MM.1S (cell line): ENCODE data around the gene XIST.
"Not testable (repeated sequence)": the region's sequence is repeated elsewhere in the genome, so short reads cannot be mapped to it uniquely, and the experiment has no call there.

ENCODE experiments used
- DNase-seq: peaks from one replicate; pipeline ENCODE4 v3.0.0-alpha.2; 2015
- H2AFZ ChIP-seq: fragments of 300-600 bp; sonication (generic); 2 replicates; pipeline ENCODE4 v1.6.0; 2016; ENCODE audit warnings: antibody characterized with exemption, low read length
- H3F3A ChIP-seq: fragments of 300-600 bp; sonication (generic); 2 replicates; pipeline ENCODE4 v1.6.1; 2016; ENCODE audit warnings: mild to moderate bottlenecking, antibody characterized with exemption, low read length, moderate library complexity, mixed read lengths; ENCODE audit not compliant: insufficient read depth
- H3K27ac ChIP-seq: fragments of 300-600 bp; sonication (generic); 2 replicates; pipeline ENCODE4 v1.5.1; 2016; ENCODE audit warnings: mild to moderate bottlenecking, low read length
- H3K27me3 ChIP-seq: fragments of 300-600 bp; sonication (generic); replicated peaks from 2 replicates; pipeline ENCODE4 v1.6.0; 2016; ENCODE audit warnings: low read length; ENCODE audit not compliant: insufficient read depth
- H3K36me3 ChIP-seq: fragments of 300-600 bp; sonication (generic); replicated peaks from 2 replicates; pipeline ENCODE4 v1.6.1; 2016; ENCODE audit warnings: mild to moderate bottlenecking, low read length, mixed read lengths; ENCODE audit not compliant: insufficient read depth
- H3K4me1 ChIP-seq: fragments of 300-600 bp; sonication (generic); 2 replicates; pipeline ENCODE4 v1.6.1; 2016; ENCODE audit warnings: low read length, mixed read lengths
- H3K4me2 ChIP-seq: fragments of 300-600 bp; sonication (generic); 2 replicates; pipeline ENCODE4 v1.6.0; 2016; ENCODE audit warnings: low read depth, low read length
- H3K4me3 ChIP-seq: fragments of 300-600 bp; sonication (generic); 2 replicates; pipeline ENCODE4 v1.5.1; 2016; ENCODE audit warnings: low read length, mixed read lengths
- H3K79me2 ChIP-seq: fragments of 300-600 bp; sonication (generic); 2 replicates; pipeline ENCODE4 v1.6.1; 2016; ENCODE audit warnings: mixed run types, low read length, mixed read lengths
- H3K9ac ChIP-seq: fragments of 300-600 bp; sonication (generic); 2 replicates; pipeline ENCODE4 v1.6.1; 2016; ENCODE audit warnings: low read length, mixed read lengths
- H3K9me2 ChIP-seq: fragments of 300-600 bp; sonication (generic); replicated peaks from 2 replicates; pipeline ENCODE4 v1.6.1; 2016; ENCODE audit warnings: mild to moderate bottlenecking, low read length, mixed read lengths; ENCODE audit not compliant: insufficient read depth
- H3K9me3 ChIP-seq: fragments of 300-600 bp; sonication (generic); replicated peaks from 2 replicates; pipeline ENCODE4 v1.6.1; 2016; ENCODE audit warnings: mild to moderate bottlenecking, low read length, mixed read lengths; ENCODE audit not compliant: insufficient read depth
- H4K20me1 ChIP-seq: fragments of 300-600 bp; sonication (generic); 2 replicates; pipeline ENCODE4 v1.6.1; 2016; ENCODE audit warnings: mild to moderate bottlenecking, low read length, moderate library complexity, mixed read lengths; ENCODE audit not compliant: insufficient read depth
- EZH2 ChIP-seq: fragments of 300-600 bp; sonication (generic); optimal IDR thresholded peaks from 2 replicates; pipeline ENCODE3; 2017; ENCODE audit warnings: low read depth, mild to moderate bottlenecking, antibody characterized with exemption, low read length, mixed read lengths
- EZH2phosphoT487 ChIP-seq: fragments of 300-600 bp; sonication (generic); IDR thresholded peaks from 2 replicates; pipeline ENCODE4 v1.6.1; 2018; ENCODE audit warnings: antibody characterized with exemption, low read length
- TF ChIP-seq, protein P1 (sequence below): fragments of 300-600 bp; sonication (generic); IDR thresholded peaks from 2 replicates; pipeline ENCODE4 v1.5.1; 2016; ENCODE audit warnings: antibody characterized with exemption, low read length, mixed read lengths

XIST gene

DNA sequence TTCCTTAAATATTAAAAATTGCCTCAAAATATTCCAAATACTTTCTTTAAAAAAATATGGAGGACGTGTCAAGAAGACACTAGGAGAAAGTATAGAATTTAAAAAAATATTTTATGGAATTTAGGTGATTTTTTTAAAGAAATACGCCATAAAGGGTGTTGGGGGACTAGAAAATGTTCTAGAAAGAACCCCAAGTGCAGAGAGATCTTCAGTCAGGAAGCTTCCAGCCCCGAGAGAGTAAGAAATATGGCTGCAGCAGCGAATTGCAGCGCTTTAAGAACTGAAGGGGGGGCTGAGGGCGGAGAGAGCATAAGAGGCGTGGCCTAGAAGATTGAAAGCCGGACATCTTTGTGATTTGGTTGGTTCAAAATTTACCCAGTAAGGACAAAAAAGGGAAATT, at the start of gene XIST:
Gene XIST, minus strand, starts transcription at position 248 of the 400 bp plus-strand sequence.
- H3K4me3 ChIP-seq: peak within 1 kb of the TSS; percentile 67
- TF ChIP-seq, protein P1, sequence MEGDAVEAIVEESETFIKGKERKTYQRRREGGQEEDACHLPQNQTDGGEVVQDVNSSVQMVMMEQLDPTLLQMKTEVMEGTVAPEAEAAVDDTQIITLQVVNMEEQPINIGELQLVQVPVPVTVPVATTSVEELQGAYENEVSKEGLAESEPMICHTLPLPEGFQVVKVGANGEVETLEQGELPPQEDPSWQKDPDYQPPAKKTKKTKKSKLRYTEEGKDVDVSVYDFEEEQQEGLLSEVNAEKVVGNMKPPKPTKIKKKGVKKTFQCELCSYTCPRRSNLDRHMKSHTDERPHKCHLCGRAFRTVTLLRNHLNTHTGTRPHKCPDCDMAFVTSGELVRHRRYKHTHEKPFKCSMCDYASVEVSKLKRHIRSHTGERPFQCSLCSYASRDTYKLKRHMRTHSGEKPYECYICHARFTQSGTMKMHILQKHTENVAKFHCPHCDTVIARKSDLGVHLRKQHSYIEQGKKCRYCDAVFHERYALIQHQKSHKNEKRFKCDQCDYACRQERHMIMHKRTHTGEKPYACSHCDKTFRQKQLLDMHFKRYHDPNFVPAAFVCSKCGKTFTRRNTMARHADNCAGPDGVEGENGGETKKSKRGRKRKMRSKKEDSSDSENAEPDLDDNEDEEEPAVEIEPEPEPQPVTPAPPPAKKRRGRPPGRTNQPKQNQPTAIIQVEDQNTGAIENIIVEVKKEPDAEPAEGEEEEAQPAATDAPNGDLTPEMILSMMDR: no peak
- TF ChIP-seq EZH2 (no peak), EZH2phosphoT487 (no peak)

DNA sequence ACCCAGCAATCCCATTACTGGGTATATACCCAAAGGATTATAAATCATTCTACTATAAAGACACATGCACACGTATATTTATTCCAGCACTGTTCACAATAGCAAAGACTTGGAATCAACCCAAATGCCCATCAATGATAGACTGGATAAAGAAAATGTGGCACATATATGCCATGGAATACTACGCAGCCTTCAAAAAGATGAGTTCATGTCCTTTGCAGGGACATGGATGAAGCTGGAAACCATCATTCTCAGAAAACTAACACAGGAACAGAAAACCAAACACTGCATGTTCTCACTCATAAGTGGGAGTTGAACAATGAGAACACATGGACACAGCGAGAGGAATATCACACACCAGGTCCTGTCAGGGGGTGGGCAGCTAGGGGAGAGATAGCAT, 45.8 kb upstream of the XIST start:
- H3K9ac ChIP-seq, H4K20me1 ChIP-seq, H3K36me3 ChIP-seq, H3K27ac ChIP-seq, DNase-seq, H3K4me3 ChIP-seq, H3K9me3 ChIP-seq, H3K79me2 ChIP-seq, H3F3A ChIP-seq, H3K4me1 ChIP-seq, H3K9me2 ChIP-seq, H3K27me3 ChIP-seq, H2AFZ ChIP-seq, H3K4me2 ChIP-seq: not testable (repeated sequence)

More for the DNA sequence above, at the start of gene XIST:
- peaks cover 25% of the 10 kb centered on the region for H4K20me1 ChIP-seq
- H3K9me2 ChIP-seq: no peaks in the 10 kb centered on the region
- peak within 1 kb of the TSS; percentile 89 for H3K27ac ChIP-seq
- no peak within 1 kb of the TSS for H3K4me2 ChIP-seq
- no peaks in the 10 kb centered on the region for H3K27me3 ChIP-seq
- H3F3A ChIP-seq: no peaks in the 10 kb centered on the region
- peaks cover 46% of the 10 kb centered on the region for H3K79me2 ChIP-seq
- H2AFZ ChIP-seq: no peak within 1 kb of the TSS
- no peaks in the 10 kb centered on the region for H3K36me3 ChIP-seq
- DNase-seq: peak; percentile 71
- H3K9me3 ChIP-seq: no peaks in the 10 kb centered on the region
- H3K9ac ChIP-seq: peak within 1 kb of the TSS; percentile 87
- no peaks in the 10 kb centered on the region for H3K4me1 ChIP-seq

DNA sequence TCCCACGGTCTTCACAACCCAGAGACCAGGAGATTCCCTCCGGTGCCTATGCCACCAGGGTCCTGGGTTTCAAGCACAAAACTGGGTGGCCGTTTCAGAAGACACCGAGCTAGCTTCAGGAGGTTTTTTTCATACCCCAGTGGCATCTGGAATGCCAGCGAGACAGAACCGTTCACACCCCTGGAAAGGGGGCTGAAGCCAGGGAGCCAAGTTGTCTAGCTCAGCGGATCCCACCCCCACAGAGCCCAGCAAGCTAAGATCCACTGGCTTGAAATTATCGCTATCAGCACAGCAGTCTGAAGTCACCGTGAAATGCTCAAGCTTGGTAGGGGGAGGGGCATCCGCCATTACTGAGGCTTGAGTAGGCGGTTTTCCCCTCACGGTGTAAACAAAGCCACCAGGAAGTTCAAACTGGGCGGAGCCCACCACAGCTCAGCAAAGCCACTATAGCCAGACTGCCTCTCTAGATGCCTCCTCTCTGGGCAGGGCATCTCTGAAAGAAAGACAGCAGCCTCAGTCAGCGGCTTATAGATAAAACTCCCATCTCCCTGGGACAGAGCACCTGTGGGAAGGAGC, 40.1 kb upstream of the XIST start:
- not testable (repeated sequence) for H3K79me2 ChIP-seq, H3K27ac ChIP-seq
- DNase-seq: peak; percentile 39

DNA sequence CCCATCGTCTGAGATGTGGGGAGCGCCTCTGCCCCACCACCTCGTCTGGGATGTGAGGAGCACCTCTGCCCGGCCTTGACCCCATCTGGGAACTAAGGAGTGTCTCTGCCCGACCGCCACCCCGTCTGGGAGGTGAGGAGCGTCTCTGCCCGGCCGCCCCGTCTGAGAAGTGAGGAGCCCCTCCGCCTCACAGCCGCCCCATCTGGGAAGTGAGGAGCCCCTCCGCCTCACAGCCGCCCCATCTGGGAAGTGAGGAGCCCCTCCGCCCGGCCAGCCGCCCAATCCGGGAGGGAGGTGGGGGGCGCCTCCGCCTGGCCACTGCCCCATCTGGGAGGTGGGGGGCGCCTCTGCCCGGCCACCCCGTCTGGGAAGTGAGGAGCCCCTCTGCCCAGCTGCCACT, 29.7 kb upstream of the XIST start:
- H3K4me3 ChIP-seq, H2AFZ ChIP-seq, H3F3A ChIP-seq, DNase-seq, H3K9me2 ChIP-seq, H3K4me1 ChIP-seq, H3K9ac ChIP-seq, H4K20me1 ChIP-seq, H3K36me3 ChIP-seq, H3K27me3 ChIP-seq, H3K4me2 ChIP-seq, H3K9me3 ChIP-seq, H3K27ac ChIP-seq, H3K79me2 ChIP-seq: not testable (repeated sequence)

More for the DNA sequence above, 40.1 kb upstream of the XIST start:
- not testable (repeated sequence) for H3F3A ChIP-seq, H3K9me3 ChIP-seq, H3K36me3 ChIP-seq, H3K9me2 ChIP-seq, H3K27me3 ChIP-seq, H4K20me1 ChIP-seq, H3K9ac ChIP-seq, H3K4me3 ChIP-seq, H3K4me1 ChIP-seq
- H2AFZ ChIP-seq: 0 out of 2 replicates have a peak overlapping the region, but pooled peaks have one; percentile 23
- H3K4me2 ChIP-seq: peak overlapping the region; percentile 27; the same call in 1 of the 2 replicates

- Histone ChIP-seq H3K79me2 (no peaks in the 10 kb centered on the region), H3K9me2 (no peaks in the 10 kb centered on the region), H3F3A (no peaks in the 10 kb centered on the region), H3K4me1 (no peaks in the 10 kb centered on the region), H2AFZ (no peak overlapping the region), H3K4me3 (no peak overlapping the region), H3K9ac (no peak overlapping the region), H3K27ac (no peak overlapping the region), H3K4me2 (no peak overlapping the region), H3K36me3 (no peaks in the 10 kb centered on the region), H3K27me3 (no peaks in the 10 kb centered on the region), H3K9me3 (no peaks in the 10 kb centered on the region), H4K20me1 (no peaks in the 10 kb centered on the region)
- TF ChIP-seq EZH2 (no peak), EZH2phosphoT487 (no peak)
- TF ChIP-seq, protein P1: no peak
- no peak for DNase-seq
Observed at GRCh38 chrX:73877687-73878086, 25.2 kb upstream of the XIST start.
